Activated CD4-positive, alpha-beta memory T cell treated with anti-CD3 and anti-CD28 coated beads, Interleukin-2, amount 10 ng/mL, durations not matched to agents 7 days and 5 days (primary cell): ENCODE measurements around the gene ADAP1. TPM values are rescaled to one million over a fixed set of nuclear protein-coding genes. Genes with fewer than 3 reads are reported as not detected.
"Not testable (repeated sequence)": the region's sequence is repeated elsewhere in the genome, so short reads cannot be mapped to it uniquely, and the experiment has no call there.

ENCODE experiments used
- CTCF ChIA-PET: fragments of 350-600 bp; sonication (Branson Sonifier 250); formaldehyde crosslinking; loops from one replicate; lab custom pipeline; 2021; ENCODE audit warnings: antibody characterized with exemption, inconsistent platforms; lab: Charles Lee
- POLR2A ChIA-PET: fragments of 350-600 bp; sonication (Branson Sonifier 250); formaldehyde crosslinking; loops from one replicate; lab custom pipeline; 2021; ENCODE audit warnings: antibody characterized with exemption; lab: Charles Lee
- DNase-seq: peaks from one replicate; pipeline ENCODE4 v3.0.0-alpha.2; 2020
- H3K27ac Mint-ChIP-seq: one replicate; pipeline ENCODE4 v1.8.0; 2021; ENCODE audit warnings: mild to moderate bottlenecking, mixed read lengths
- H3K27me3 Mint-ChIP-seq: one replicate; pipeline ENCODE4 v1.8.0; 2021; ENCODE audit warnings: mixed read lengths
- H3K36me3 Mint-ChIP-seq: one replicate; pipeline ENCODE4 v1.8.0; 2021; ENCODE audit warnings: low read depth, mixed read lengths
- H3K4me1 Mint-ChIP-seq: one replicate; pipeline ENCODE4 v1.8.0; 2021; ENCODE audit warnings: mixed read lengths
- H3K4me3 Mint-ChIP-seq: one replicate; pipeline ENCODE4 v1.8.0; 2021; ENCODE audit warnings: mild to moderate bottlenecking, mixed read lengths
- H3K9me3 Mint-ChIP-seq: one replicate; pipeline ENCODE4 v1.8.0; 2021; ENCODE audit warnings: mixed read lengths
- total RNA-seq, 2 experiments: library from RNA; stranded (reverse); gene quantifications; one replicate each; pipeline ENCODE4 v1.2.3, GENCODE V29; 2021

ADAP1 gene
- total RNA-seq, 2 experiments from 2014 or later: 11.1 to 13.0 TPM

DNA sequence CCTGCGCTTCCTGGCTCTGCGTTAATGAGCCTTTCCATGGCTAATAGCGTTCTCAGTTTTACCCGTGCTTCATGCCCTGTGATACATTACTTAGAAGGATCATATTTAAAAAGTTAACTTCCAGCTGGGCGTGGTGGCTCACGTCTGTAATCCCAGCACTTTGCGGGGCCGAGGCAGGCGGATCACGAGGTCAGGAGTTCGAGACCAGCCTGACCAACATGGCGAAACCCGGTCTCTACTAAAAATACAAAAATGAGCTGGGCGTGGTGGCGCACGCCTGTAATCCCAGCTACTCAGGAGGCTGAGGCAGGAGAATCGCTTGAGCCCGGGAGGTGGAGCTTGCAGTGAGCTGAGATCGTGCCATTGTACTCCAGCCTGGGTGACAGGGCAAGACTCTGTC, 81.8 kb downstream of the ADAP1 start:
- not testable (repeated sequence) for H3K4me3 Mint-ChIP-seq, H3K27ac Mint-ChIP-seq, H3K27me3 Mint-ChIP-seq, DNase-seq, H3K4me1 Mint-ChIP-seq, H3K9me3 Mint-ChIP-seq
- ChIA-PET POLR2A (interaction anchor here (0.8 to 2.0 kb wide), 6 partner anchors 41 to 521 kb away, joined by 3 to 9 read pairs (median 4); partner anchors contain the start of gene SUN1), CTCF (interaction anchor here (0.8 to 2.2 kb wide), 12 partner anchors 9 to 266 kb away, joined by 3 to 32 read pairs (median 4); partner anchors contain the start of gene SUN1)
- peaks cover 28% of the 10 kb centered on the region for H3K36me3 Mint-ChIP-seq

DNA sequence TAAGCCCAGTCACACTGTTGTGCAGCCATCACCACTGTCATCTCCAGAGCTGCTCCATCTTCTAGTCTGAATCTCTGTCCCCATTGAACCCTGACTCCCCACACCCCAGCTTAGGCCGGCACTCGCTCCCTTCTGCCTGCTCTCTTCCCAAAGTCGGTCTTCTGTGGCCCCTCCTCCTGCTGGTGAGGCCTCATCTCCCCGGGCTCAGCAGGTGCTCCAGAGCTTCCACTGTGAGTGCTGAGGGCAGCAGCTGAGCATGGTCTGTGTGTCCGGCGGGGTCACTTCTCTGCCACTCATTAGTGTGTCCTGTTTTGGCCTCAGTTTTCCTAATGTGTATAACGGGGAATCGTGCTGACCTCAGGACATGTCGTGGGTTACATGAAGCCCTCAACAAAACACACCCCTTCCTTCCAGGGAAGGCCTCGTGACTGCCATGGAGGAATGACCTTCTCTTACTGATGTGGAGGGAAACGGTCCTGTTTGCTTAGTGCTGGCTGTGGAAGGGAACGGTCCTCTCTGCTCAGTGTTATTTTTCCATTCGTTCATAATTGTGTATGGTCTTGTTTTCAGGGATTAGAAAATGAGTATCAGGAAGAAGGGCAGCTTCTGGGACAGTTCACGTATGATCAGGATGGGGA, 82.5 kb downstream of the ADAP1 start:
- H3K27me3 Mint-ChIP-seq: no peaks in the 10 kb centered on the region
- H3K9me3 Mint-ChIP-seq: no peaks in the 10 kb centered on the region
- DNase-seq: no peak
- no peak overlapping the region for H3K4me3 Mint-ChIP-seq
- CTCF ChIA-PET: interaction anchor here (1.3 to 2.2 kb wide), 7 partner anchors 9 to 96 kb away, joined by 3 to 32 read pairs (median 8); partner anchors contain the start of gene SUN1
- peaks cover 31% of the 10 kb centered on the region for H3K36me3 Mint-ChIP-seq
- POLR2A ChIA-PET: interaction anchor here (2.0 kb wide), 1 partner anchor 85 kb away, joined by 7 read pairs; no protein-coding TSS in a partner anchor
- H3K27ac Mint-ChIP-seq: no peak overlapping the region
- H3K4me1 Mint-ChIP-seq: peaks cover 10% of the 10 kb centered on the region

DNA sequence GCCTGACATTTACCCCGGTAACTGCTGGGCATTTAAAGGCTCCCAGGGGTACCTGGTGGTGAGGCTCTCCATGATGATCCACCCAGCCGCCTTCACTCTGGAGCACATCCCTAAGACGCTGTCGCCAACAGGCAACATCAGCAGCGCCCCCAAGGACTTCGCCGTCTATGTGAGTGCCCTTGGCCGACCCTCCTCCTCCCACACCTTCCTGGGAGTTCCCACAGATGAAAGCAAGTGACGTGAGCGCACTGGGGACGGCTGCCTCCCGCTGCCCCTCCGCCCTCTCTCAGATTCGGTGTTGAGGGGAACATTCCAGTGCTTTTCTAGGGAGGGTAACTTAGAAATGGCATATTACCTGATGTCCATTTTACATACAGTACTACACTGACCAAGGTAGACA, 85.1 kb downstream of the ADAP1 start:
- peaks cover 10% of the 10 kb centered on the region for H3K4me1 Mint-ChIP-seq
- CTCF ChIA-PET: no interaction called here
- no peak overlapping the region for H3K27ac Mint-ChIP-seq
- H3K36me3 Mint-ChIP-seq: peaks cover 40% of the 10 kb centered on the region
- no peaks in the 10 kb centered on the region for H3K27me3 Mint-ChIP-seq
- H3K9me3 Mint-ChIP-seq: no peaks in the 10 kb centered on the region
- DNase-seq: no peak
- no peak overlapping the region for H3K4me3 Mint-ChIP-seq
- POLR2A ChIA-PET: no interaction called here

DNA sequence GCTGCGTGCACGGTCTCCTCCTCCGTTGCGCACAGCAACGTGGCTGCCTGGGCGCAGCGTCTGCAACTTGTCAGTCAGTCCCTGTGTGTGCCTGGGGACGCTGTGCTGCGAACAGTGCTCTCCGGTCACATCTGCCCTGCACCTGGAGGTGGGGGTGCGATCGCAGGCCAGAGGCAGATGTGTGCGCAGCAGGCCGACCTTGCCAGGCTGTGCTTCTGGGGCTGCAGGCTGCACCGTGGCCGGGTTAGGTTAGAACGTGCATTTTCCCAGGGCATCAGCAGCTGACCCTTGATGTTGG, 86.3 kb downstream of the ADAP1 start:
- ChIA-PET POLR2A (no interaction called here), CTCF (no interaction called here)
- Mint-ChIP-seq H3K27me3 (no peaks in the 10 kb centered on the region), H3K4me3 (no peak overlapping the region), H3K27ac (no peak overlapping the region), H3K4me1 (peaks cover 2% of the 10 kb centered on the region), H3K36me3 (peaks cover 40% of the 10 kb centered on the region), H3K9me3 (no peaks in the 10 kb centered on the region)
- DNase-seq: no peak

DNA sequence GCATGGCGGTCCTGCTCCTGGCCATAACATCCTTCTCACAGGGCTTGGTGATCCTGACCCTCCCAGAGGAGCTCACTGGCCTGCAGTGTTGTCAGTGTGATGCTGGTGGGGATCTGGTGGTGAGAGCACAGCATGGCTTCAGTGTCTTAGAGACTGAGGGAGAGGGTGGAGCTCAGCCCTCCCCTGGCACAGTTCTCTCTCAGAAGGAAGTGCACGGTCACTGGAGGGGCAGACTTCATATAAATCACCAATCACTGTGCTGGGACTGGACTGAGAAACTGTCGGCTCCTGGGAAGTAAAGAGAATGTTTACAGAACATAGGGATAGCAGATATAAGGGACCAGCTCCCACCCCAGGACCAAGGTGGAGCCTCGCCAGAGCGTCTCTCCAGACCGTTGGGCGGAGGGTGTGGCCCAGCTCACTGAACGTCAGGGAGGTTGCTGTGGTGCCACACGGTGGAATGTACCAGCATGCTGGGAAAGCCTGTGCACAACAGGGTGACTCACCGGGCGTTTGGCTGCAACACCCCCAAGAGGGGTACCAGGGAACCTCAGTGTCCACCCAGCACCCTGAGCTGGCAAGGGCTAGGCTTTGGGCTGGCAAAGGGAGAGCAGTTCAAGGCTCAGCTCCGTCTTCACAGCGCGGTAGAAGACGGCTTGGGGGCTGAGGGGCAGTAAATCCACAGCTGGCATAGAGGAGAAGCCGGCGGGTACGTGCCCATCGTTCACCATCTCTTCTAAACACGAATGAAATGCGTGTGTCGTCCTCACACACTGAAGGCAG, 86.9 kb downstream of the ADAP1 start:
- Mint-ChIP-seq H3K36me3 (peaks cover 36% of the 10 kb centered on the region), H3K27me3 (no peaks in the 10 kb centered on the region), H3K27ac (no peak overlapping the region), H3K9me3 (no peaks in the 10 kb centered on the region), H3K4me3 (no peak overlapping the region), H3K4me1 (no peaks in the 10 kb centered on the region)
- no peak for DNase-seq
- ChIA-PET CTCF (no interaction called here), POLR2A (no interaction called here)

DNA sequence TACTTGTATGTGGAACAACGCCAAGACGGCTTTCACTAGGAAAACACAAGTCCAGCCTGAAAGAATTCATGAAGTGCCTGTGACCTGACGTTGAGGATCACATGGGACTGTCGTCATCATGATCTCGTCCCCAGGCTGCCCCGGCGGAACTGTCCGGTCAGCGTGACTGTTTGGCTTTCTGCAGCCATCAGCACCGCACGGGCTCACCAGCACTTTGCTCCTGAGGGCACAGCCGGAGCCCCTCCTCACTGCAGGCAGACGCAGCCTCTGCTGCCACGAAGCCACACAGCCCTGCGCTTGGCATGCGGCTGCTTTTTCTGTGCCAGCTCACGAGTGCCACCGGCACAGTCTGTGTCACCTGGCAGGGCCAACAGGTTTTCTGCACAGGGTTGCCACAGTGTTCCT, 87.5 kb downstream of the ADAP1 start:
- H3K4me3 Mint-ChIP-seq: no peak overlapping the region
- ChIA-PET POLR2A (no interaction called here), CTCF (no interaction called here)
- H3K9me3 Mint-ChIP-seq: no peaks in the 10 kb centered on the region
- peaks cover 40% of the 10 kb centered on the region for H3K36me3 Mint-ChIP-seq
- DNase-seq: no peak
- no peaks in the 10 kb centered on the region for H3K27me3 Mint-ChIP-seq
- no peaks in the 10 kb centered on the region for H3K4me1 Mint-ChIP-seq
- no peak overlapping the region for H3K27ac Mint-ChIP-seq

DNA sequence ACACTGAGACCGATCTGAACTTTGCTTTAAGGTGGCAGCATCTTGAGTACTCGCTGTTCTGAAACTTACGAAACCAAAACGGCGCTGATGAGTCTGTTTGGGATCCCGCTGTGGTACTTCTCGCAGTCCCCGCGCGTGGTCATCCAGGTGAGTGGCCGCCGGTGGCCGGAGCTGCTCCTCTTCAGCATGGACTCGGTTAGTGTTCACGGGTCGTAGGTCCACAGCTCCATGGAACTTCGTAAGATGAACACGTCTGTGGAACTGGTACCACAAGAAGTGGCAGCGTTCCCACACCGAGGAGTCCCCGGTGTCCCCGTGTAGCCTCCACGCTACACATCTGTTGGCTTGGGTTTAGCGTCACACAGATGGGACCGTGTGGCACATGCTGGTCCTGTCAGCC, 88.6 kb downstream of the ADAP1 start:
- H3K4me1 Mint-ChIP-seq: no peaks in the 10 kb centered on the region
- no peaks in the 10 kb centered on the region for H3K27me3 Mint-ChIP-seq
- H3K36me3 Mint-ChIP-seq: peaks cover 43% of the 10 kb centered on the region
- H3K27ac Mint-ChIP-seq: no peak overlapping the region
- H3K9me3 Mint-ChIP-seq: no peaks in the 10 kb centered on the region
- ChIA-PET CTCF (no interaction called here), POLR2A (no interaction called here)
- DNase-seq: no peak
- no peak overlapping the region for H3K4me3 Mint-ChIP-seq

DNA sequence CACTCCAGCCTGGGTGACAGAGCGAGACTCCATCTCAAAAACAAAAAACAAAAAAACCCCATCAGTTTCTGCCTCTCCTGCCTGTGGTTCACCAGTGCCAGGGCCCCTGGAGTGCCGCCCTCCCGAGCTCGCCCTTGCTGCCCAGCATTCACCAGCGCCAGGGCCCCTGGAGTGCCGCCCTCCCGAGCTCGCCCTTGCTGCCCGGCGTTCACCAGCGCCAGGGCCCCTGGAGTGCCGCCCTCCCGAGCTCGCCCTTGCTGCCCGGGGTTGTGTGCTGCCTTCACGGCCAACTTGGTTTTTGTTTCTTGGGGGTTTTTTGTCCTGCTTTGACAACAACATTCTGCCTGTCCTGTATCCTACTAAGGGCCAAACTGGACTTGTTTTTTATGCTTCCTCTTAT, 91.4 kb downstream of the ADAP1 start:
- H3K9me3 Mint-ChIP-seq: no peaks in the 10 kb centered on the region
- no peak for DNase-seq
- POLR2A ChIA-PET: interaction anchor here (1.0 to 1.3 kb wide), 2 partner anchors 9 to 12 kb away, joined by 3 read pairs; no protein-coding TSS in a partner anchor
- peaks cover 51% of the 10 kb centered on the region for H3K36me3 Mint-ChIP-seq
- H3K27ac Mint-ChIP-seq: no peak overlapping the region
- CTCF ChIA-PET: interaction anchor here (0.8 to 2.2 kb wide), 2 partner anchors 10 to 705 kb away, joined by 4 to 10 read pairs; no protein-coding TSS in a partner anchor
- H3K27me3 Mint-ChIP-seq: no peaks in the 10 kb centered on the region
- H3K4me1 Mint-ChIP-seq: no peaks in the 10 kb centered on the region
- no peak overlapping the region for H3K4me3 Mint-ChIP-seq

DNA sequence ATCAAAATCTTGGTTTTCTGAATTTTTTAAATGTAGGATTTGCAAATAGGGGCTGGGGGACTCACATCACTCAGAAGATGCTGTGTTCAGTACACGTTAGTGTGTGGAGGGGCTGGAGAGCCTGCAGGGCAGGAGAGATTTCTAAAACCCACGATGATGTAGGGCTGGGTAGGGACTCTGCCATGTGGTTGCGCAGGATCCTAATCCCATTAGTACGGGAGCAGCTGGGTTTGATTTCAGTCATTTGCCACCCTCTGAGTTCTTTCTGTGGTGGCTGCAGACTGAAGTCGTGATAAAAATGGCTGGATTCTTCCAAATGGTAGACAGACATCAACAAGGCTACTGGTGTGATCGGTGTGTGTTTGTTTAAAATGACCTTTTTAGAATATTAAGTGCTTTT, 92.3 kb downstream of the ADAP1 start:
- Mint-ChIP-seq H3K27me3 (no peaks in the 10 kb centered on the region), H3K4me1 (no peaks in the 10 kb centered on the region), H3K36me3 (peaks cover 50% of the 10 kb centered on the region), H3K27ac (no peak overlapping the region), H3K9me3 (no peaks in the 10 kb centered on the region), H3K4me3 (no peak overlapping the region)
- ChIA-PET CTCF (interaction anchor here (2.2 kb wide), 1 partner anchor 11 kb away, joined by 10 read pairs; no protein-coding TSS in a partner anchor), POLR2A (interaction anchor here (0.6 kb wide), 1 partner anchor 16 kb away, joined by 3 read pairs; no protein-coding TSS in a partner anchor)
- no peak for DNase-seq

DNA sequence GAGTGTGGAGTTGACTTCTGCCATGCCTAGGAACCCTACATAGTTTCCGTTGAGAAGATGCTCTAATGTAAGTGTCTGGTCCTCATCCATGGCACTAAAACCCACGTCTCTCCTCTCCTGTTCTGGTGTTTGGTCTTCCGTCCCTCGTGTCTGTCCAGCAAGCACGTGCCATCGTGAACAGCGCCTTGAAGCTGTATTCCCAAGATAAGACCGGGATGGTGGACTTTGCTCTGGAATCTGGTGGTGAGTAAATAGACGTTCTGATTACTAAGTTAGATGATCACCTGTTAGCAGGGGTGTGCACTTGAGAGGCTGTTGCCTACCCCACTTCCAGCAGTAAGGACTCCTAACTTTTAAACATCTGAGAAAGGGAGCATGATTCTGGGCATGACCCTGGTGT, 93.3 kb downstream of the ADAP1 start:
- ChIA-PET CTCF (no interaction called here), POLR2A (no interaction called here)
- H3K4me3 Mint-ChIP-seq: no peak overlapping the region
- no peaks in the 10 kb centered on the region for H3K27me3 Mint-ChIP-seq
- no peaks in the 10 kb centered on the region for H3K4me1 Mint-ChIP-seq
- no peaks in the 10 kb centered on the region for H3K9me3 Mint-ChIP-seq
- H3K27ac Mint-ChIP-seq: no peak overlapping the region
- no peak for DNase-seq
- H3K36me3 Mint-ChIP-seq: peaks cover 51% of the 10 kb centered on the region

DNA sequence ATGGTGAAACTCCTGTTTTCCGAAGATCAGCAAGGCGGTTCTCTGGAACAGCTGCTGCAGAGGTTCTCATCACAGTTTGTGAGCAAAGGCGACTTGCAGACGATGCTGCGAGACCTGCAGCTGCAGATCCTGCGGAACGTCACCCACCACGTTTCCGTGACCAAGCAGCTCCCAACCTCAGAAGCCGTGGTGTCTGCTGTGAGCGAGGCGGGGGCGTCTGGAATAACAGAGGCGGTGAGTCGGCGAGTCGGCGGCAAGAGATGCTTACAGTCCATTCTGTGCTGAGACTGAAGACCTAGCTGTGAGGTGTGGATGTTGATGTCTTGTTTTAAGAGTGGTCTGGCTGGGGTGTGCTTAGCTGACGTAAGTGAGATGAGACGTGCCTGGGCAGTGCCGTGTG, 94.3 kb downstream of the ADAP1 start:
- Mint-ChIP-seq H3K4me3 (no peak overlapping the region), H3K27me3 (no peaks in the 10 kb centered on the region), H3K9me3 (no peaks in the 10 kb centered on the region), H3K36me3 (peaks cover 50% of the 10 kb centered on the region), H3K4me1 (no peaks in the 10 kb centered on the region), H3K27ac (no peak overlapping the region)
- DNase-seq: no peak
- ChIA-PET CTCF (interaction anchor here (0.9 kb wide), 1 partner anchor 33 kb away, joined by 3 read pairs; no protein-coding TSS in a partner anchor), POLR2A (no interaction called here)

DNA sequence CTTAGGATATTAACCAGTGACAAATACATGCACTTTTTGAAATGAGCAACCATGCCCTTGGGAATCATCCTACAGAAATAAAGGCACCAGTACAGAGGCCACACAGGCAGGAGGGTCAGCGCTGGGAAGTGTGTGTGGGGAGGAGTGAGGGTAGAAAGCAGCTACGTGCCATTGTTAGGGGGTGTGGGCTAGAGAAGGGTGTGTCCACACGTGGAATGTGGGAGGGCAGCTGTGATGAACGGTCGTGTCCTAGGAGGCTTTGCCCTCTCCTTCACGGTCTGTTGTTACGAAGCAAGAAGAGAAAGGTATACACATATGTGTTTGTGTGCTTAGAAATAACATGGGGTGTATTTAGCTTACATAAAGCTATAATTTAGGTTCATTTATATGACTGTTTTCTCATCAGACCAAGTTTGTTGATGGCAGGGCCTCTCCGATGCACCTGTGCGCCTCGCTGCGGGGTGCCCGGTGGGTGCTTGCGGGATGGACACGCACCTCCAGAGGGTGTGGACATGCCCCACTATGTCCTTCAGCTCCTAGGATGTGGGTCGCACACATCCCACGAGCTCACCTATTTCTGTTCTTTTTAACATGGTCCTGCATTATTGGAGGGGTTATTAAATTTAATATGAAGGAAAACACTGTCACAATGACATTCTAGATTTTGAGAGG, 95.0 kb downstream of the ADAP1 start:
- no peak overlapping the region for H3K27ac Mint-ChIP-seq
- DNase-seq: no peak
- H3K36me3 Mint-ChIP-seq: peaks cover 47% of the 10 kb centered on the region
- ChIA-PET POLR2A (no interaction called here), CTCF (no interaction called here)
- H3K27me3 Mint-ChIP-seq: no peaks in the 10 kb centered on the region
- no peaks in the 10 kb centered on the region for H3K4me1 Mint-ChIP-seq
- no peak overlapping the region for H3K4me3 Mint-ChIP-seq
- no peaks in the 10 kb centered on the region for H3K9me3 Mint-ChIP-seq

DNA sequence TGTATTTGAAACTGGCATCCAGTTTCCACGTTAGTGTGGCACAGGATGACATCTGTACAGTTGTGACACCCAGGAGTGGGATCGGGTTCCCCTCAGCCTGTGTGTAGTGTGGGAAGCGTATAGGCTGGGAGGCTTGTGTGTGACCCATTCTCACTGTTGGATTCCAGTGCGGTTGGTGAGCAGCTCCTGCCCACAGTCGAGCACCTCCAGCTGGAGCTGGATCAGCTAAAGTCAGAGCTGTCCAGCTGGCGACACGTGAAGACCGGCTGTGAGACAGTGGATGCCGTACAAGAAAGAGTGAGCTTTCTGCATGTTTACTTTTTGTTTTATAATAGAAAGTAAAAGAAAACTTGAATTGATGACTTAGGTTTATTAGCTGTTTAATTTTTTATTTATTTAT, 96.8 kb downstream of the ADAP1 start:
- Mint-ChIP-seq H3K4me1 (no peaks in the 10 kb centered on the region), H3K4me3 (no peak overlapping the region), H3K27me3 (no peaks in the 10 kb centered on the region), H3K36me3 (peaks cover 53% of the 10 kb centered on the region), H3K27ac (no peak overlapping the region), H3K9me3 (no peaks in the 10 kb centered on the region)
- POLR2A ChIA-PET: no interaction called here
- CTCF ChIA-PET: no interaction called here
- no peak for DNase-seq
